Activated CD4-positive, alpha-beta T cell treated with anti-CD3 and anti-CD28 coated beads, Interleukin-2, Interleukin-6, amounts not matched to agents 100 ng/mL and 50 ng/mL, durations not matched to agents 16 hours and 8 hours (primary cell): Measurements from ENCODE around the gene CIP2A.
A peak's percentile ranks its signal among the peaks of the same experiment; 100 is the strongest.

Experiments used
- DNase-seq: peaks from one replicate; pipeline ENCODE4 v3.0.0-alpha.2; 2020

CIP2A gene

GRCh38 chr3:108509263-108509662, 80.0 kb downstream of the CIP2A start:
- no peak for DNase-seq

GRCh38 chr3:108507902-108508301, 81.3 kb downstream of the CIP2A start:
- no peak for DNase-seq

- DNase-seq: peak; percentile 9
Observed at GRCh38 chr3:108505811-108506210, 83.4 kb downstream of the CIP2A start.

- no peak for DNase-seq
Observed at GRCh38 chr3:108503722-108504121, 85.5 kb downstream of the CIP2A start.

GRCh38 chr3:108501535-108501934, 87.7 kb downstream of the CIP2A start:
- DNase-seq: no peak

GRCh38 chr3:108500728-108501127, 88.5 kb downstream of the CIP2A start:
- no peak for DNase-seq
